PFSK-1 (cell line): Measurements from ENCODE around the gene UST.

Experiments used
- FOXP2 ChIP-seq: optimal IDR thresholded peaks from 2 replicates; pipeline ENCODE3; 2011; ENCODE audit warnings: borderline replicate concordance, control low read depth, inconsistent platforms; ENCODE audit not compliant: insufficient read depth; ENCODE audit errors: extremely low read length, extremely low read depth
- POLR2AphosphoS5 ChIP-seq: IDR thresholded peaks from 2 replicates; pipeline ENCODE4 v1.6.1; 2012; ENCODE audit warnings: low read depth, mild to moderate bottlenecking, control low read depth, low read length, moderate library complexity
- REST ChIP-seq, 2 experiments: IDR thresholded peaks; 2 replicates each; pipeline versions ENCODE4 v1.6.1 to v1.8.0; 2011 to 2012; ENCODE audit warnings: low read depth in 2 of 2, low read length in 2 of 2, control low read depth in 1 of 2, inconsistent platforms in 1 of 2, mild to moderate bottlenecking in 1 of 2, moderate library complexity in 1 of 2; ENCODE audit not compliant: insufficient read depth in 1 of 2
- SIN3A ChIP-seq: IDR thresholded peaks from 2 replicates; pipeline ENCODE4 v1.6.1; 2012; ENCODE audit warnings: mild to moderate bottlenecking, low read length, moderate library complexity, borderline replicate concordance; ENCODE audit not compliant: insufficient read depth
- TAF1 ChIP-seq: IDR thresholded peaks from 2 replicates; pipeline ENCODE4 v1.6.1; 2012; ENCODE audit warnings: low read length, control low read depth, borderline replicate concordance; ENCODE audit not compliant: insufficient read depth

GRCh38 chr6:149001422-149001821, 254.6 kb downstream of the UST start:
- no peak for TF ChIP-seq SIN3A
- TF ChIP-seq REST (IDR thresholded peaks at IDR 0.05; ENCODE audit: insufficient read depth in 1 of 2, low read depth in 2 of 2, low read length in 2 of 2): no peak
- no peak for TF ChIP-seq POLR2AphosphoS5
- no peak for TF ChIP-seq TAF1
- TF ChIP-seq FOXP2: no peak
